CD4-positive, alpha-beta T cell treated with Interleukin-15 for 4 hours (primary cell): ENCODE results near the gene ELP2.
"Not testable (repeated sequence)": the region's sequence is repeated elsewhere in the genome, so short reads cannot be mapped to it uniquely, and the experiment has no call there.

ENCODE experiments used
- DNase-seq: peaks from one replicate; pipeline ENCODE4 v3.0.0-alpha.2; 2020; ENCODE audit warnings: low spot score

The ELP2 gene

DNA sequence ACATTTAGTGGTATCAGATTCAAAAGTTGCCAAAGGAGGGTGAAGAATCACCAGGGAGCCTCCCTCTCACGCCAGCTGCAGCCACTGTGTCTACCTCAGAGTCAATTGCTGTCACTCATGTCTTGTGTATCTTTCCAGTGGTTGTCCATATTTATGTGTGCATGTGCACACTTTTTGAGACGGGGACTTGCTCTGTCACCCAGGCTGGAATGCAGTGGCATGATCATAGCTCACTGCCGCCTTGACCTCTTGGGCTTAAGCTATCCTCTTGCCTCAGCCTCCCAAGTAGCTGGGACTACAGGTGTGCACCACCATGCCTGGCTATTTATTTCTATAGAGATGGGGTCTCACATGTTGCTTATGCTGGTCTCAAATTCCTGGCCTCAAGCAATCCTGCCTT is 61.6 kb downstream of the ELP2 start:
- DNase-seq = no peak

DNA sequence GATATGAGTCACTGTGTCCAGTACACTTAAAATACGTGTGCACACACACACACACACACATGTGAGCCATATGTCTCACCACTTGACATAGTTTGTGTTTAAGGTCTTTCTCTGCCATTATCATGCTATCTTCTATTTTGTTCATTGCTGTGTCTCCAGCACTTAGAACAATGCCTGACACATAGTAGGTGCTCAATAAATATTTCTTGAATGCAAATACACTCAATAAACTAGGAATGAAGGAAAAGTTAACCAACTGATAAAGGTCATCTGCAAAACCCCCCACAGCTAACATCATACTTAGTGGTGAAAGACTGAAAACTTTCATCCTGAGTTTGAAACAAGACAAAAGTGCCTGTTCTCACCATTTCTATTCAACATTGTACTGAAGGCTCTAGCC is 62.0 kb downstream of the ELP2 start:
- no peak for DNase-seq

DNA sequence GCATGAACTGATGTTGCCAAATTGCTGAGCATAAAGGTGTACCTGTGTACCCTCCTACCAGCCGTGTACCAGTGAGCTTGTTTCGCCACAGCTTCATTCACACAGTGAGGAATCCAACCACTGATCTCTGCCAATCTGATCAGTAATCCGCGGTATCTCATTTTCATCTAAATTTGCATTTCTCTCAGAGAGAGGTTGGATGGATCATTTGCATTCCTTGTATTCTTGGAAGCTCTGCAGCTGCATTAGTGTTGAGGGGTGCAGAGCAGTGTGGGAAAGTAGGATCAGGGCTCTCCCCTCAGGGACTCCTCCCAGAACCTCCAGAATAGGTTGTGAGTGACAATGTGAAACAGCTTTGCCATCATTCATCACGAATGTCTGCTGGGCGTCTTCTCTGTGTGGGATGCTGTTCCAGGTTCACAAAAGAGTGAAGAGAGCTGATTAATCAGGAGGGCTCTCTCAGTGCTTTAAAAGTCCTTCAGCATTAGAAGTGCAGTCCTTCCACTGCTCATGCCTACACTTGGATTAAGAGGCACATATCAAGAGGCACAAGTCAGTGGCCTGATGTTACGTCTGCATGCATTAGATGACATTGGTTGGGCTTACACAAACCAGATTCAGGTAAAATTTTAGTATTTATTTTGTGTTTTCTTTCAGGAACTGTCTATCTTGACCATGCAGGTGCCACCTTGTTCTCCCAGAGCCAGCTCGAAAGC is 65.1 kb downstream of the ELP2 start:
- DNase-seq = no peak

DNA sequence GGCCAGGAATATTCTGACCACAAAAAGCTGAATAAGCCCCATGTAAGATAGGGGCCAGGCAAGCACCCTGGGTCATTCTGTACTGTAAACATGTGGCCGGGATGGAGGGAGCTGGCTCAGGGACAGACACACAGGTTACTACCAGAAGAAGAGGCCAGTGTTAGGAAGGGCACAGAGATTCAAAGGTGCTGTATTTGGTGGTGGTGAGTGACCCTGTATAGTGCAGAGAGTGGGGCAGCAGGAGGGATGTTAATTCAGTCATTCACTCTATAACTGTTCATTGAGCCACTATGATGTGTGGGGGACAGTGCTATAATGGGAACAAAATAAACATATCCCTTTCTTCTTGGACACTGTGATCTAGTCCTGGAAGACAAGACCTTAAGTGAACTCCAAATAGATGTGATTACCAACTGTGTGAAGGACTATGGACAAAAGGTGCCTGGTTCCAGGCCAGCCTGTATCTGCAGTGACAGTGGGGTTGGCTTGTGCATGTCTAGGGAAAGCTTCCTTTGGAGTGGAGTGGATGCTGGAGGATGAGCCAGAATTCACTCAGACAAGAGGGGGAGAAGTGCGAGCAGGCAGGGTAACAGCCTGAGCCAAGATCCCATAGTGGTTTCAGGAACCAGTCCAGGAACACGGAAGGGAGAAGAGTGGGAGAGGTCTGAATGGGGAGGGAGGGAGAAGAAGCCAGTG is 65.9 kb downstream of the ELP2 start:
- DNase-seq = no peak

DNA sequence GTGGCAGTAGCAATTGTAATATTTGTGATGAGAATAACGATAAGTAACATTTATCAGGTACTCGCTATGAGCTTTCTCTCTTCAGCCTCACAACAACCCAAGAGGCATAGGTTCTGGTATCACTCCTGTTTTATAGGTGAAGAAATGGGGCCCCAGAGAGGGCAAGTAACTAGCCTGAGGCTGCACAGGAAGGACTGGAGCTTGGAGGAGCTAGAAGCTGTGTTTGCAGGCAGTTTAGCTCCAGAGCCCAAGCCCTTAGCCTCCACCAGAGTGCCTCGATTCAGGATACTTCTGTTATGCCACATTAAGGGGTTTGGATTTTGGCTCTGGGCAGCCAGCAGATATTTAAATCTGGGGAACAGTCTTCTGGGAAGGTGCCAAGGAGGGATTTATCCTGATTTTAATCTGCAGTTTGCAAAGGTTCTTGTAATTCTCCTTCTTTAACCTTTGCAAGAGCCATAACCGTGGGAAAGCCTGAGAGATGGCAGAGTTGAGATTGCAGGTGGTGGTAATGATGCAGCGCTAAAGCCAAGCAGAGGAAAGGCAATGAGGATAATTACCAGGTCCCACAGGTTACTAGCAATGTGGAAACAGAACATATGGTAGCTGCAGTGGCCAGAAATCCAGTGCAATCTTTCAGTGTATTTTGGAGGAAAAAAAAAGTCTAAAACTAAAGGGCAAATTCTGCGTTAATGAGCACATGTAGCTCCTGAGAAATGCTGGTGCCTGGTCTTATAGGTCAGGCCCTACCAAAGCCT is 66.7 kb downstream of the ELP2 start:
- DNase-seq = no peak

DNA sequence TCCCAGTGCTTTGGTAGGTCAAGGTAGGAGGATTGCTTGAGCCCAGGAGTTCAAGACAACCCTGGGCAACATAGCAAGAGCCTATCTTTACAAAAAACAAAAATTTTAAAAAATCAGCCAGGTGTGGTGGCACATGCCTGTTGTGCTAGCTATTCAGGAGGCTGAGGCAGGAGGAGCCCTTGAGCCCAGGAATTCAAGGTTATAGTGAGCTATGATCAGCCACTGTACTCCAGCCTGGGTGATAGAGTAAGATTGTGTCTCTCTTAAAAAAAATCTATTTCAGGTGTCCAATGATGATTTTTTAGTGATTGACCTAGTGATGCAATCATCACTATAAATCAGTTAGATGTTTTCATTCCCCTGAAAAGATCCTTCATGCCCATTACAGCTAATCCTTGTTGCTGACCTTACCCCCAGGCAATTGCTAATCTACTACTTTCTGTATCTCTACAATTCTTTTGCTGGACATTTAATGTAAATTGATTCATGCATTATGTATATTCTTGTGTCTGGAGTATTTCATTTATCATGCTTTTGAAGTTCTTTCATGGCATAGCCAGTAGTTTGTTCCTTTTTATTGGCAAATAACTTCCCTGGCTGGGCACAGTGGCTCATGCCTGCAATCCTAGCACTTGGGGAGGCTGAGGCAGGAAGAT is 67.9 kb downstream of the ELP2 start:
- DNase-seq = no peak

DNA sequence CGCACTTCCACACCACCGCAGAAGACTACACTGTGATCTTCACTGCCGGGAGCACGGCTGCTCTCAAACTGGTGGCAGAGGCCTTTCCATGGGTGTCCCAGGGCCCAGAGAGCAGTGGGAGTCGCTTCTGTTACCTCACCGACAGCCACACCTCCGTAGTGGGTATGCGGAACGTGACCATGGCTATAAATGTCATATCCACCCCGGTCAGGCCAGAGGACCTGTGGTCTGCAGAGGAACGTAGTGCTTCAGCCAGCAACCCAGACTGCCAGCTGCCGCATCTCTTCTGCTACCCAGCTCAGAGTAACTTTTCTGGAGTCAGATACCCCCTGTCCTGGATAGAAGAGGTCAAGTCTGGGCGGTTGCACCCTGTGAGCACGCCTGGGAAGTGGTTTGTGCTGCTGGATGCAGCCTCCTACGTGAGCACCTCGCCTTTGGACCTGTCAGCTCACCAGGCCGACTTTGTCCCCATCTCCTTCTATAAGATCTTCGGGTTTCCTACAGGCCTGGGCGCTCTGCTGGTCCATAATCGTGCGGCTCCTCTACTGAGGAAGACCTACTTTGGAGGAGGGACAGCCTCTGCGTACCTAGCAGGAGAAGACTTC is 70.1 kb downstream of the ELP2 start:
- no peak for DNase-seq

DNA sequence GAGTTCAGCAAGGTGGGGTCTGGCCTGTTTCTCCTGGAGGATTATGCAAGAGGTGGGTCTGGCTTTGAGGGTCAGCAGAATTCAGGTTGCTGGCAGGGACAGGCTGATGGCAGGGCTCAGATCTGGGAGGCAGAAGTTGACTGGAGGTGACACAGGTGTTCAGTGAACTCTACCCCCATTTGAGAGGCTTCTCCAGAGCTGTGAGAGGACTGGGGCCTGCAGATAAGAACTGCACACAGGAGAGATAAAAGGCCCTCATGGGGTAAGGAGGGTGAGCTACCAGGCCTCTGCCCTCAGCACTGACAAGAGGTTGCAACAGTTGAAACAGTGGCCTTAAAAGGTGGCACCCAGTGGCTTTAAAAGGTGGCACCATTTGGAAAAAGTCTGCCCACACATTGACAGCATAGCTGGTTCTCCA is 70.7 kb downstream of the ELP2 start:
- DNase-seq = no peak

DNA sequence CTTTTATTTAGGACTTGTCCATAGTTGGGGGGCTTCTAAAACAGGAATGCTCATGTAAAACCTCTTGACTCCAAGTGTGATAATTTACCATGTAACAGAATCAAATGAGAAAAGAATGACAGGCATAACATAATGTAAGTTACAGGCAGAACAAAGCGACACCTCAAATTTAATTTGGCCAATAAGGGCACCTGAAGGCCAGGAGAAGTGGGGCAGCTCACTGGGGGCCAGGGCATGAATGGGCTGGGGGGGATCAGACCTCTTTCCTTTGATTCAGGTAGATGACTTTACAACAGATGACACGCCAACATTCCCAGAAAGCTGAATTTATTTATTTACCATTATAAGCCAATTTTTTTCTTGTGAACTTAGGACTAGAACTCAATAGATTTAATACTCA is 72.1 kb downstream of the ELP2 start:
- DNase-seq = no peak

DNA sequence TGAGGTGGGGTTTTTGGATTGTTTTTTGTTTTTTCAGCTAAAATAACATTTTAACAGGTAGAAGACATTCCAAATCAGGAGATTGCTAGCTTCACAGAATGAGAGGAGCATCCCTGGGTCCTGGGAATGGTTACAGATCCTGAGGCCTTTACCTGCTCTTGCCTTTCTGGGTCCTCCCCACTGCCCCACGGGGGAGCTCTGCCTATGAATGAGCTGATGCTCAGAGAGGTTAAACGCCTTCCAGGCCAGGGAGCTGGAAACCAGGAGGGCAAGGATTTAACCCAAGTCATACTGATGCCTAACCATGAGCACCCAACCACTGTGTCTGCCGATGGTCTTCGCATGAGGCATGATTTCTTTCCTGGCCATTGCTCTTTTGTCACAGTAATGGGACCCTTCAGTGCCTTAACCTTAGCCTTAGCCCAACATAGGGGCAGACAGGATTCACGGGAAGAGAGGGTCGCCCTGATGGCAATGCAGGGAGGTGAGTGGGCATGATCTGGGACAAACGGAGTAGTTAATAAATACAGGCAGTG is 73.7 kb downstream of the ELP2 start:
- no peak for DNase-seq

DNA sequence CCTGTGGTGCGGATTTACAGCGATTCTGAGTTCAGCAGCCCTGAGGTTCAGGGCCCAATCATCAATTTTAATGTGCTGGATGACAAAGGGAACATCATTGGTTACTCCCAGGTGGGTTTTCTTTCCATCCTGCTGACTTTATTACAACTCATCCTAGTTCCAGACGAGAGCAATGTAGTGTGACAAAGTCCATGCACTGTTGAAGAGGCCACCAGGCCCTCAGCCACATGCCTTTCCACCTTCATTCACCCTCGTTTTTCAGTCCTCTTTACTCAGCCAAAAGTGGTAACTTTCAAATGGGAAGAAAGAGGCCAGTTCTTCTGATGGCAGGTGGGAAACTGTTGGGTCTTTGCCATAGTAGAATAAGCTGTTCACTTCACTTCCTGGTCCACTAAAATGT is 75.5 kb downstream of the ELP2 start:
- DNase-seq = no peak

DNA sequence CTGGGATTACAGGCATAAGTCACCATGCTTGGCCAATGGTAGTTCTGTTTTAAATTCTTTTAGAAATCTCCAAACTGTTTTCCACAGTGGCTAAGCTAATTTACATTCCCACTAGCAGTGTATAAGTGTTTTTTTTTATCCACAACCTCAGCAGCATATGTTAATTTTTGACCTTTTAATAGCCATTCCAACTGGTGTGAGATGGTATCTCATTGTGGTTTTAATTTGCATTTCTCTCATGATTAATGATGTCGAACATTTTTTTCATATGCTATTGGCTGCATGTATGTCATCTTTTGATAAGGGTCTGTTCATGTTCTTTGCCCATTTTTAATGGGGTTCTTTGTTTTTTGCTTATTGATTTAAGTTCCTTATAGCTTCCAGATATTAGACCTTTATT is 77.6 kb downstream of the ELP2 start:
- DNase-seq = no peak

DNA sequence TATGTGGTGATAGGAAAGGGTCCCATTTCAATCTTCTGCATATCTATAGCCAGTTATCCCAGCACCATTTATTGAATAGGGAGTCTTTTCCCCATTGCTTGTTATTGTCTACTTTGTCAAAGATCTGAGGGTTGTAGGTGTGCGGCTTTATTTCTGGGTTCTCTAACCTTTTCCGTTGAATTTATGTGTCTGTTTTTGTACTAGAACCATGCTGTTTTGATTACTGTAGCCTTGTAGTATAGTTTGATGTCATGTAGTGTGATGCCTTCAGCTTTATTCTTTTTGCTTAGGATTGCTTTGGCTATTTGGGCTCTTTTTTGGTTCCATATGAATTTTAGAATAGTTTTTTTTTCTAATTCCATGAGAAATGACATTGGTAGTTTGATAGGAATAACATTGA is 78.3 kb downstream of the ELP2 start:
- DNase-seq = not testable (repeated sequence)

DNA sequence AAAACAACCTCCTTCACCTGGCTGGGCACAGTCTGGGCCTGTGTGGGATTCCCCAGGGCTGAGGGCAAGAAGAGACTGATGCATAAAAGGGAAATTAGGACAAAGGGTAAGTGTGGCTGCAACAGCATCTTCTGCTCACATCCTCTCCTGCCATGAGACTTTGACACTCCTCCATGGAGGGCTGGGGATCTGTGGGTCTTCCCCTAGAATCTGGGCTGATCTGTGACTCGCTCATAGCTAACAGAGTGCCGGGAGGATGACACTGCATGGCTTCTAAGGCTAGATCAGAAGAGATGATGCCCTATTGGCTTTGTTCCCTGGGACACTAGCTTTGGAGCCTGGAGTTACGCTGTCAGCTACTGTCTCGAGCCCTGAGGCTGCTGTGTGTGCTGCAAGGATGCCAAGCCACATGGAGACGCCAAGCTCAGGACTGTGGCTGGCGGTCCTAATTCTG is 81.9 kb downstream of the ELP2 start:
- DNase-seq = no peak

DNA sequence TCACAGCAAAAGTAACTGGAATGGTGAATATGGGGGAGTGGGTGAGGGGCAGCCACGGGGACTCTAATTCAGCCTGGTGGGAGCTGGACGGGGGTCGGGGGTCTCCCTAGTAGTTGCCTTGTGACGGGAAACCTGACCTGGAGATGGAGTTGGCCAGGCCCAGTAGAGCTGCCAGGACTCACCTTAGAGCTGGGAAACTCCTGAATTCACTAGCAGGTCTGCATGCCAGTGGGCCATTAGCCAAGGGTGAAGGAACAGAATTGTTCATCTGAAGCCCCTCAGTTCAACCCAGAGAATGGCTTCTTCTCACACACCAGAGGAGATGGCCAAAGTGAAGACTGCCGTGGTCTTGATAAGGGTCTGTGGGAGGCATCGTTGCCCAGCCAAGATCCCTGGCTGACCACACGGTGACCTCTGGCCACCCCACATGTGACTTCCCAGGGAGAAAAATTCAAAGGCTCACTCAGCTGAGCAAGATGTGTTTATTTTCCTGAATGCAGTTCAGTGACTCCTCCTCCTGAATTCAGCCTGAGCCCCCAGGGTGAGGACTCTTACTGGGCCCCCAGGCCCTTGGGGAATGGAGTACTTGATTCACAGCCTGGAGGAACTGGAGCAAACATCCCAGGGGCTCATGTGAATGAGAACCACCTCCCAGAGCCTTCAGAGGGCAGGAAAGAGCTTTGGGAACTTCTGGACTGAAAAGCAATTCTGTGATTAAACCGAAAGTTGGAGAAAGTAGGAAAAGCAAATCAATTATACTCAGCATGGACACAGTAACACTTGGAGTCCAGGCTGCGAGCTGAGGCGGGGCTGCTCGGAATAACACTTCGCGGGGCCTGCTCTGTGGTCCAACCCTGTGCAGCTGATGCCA is 82.8 kb downstream of the ELP2 start:
- no peak for DNase-seq

DNA sequence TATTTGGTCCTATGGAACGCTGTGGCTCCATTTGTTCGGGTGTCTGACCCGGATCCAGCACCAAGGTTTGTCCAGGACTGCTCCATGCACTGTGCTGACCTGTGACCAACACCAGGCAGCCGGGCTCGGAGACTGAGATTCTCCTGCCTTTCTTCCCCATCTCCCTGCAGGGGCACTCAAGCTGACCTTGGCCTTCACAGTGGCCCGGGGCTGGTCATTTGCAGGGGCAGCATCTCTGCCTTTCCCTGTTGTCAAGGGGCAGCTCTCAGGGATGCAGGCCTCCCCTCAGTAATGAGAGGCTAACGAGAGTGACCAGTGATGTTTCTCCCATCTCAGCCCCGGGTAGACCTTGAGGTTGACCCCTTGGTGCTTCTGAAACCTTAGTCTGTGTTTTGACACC is 85.1 kb downstream of the ELP2 start:
- DNase-seq = no peak

DNA sequence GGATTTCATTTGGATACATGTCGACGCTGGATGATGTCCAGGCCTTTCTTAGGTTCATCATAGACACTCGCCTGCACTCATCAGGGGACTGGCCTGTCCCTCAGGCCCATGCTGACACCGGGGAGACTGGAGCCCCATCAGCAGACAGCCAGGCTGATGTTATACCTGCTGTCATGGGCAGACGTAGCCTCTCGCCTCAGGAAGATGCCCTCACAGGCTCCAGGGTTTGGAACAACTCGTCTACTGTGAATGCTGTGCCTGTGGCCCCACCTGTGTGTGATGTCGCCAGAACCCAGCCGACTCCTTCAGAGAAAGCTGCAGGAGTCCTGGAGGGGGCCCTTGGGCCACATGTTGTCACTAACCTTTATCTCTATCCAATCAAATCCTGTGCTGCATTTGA is 85.9 kb downstream of the ELP2 start:
- no peak for DNase-seq

DNA sequence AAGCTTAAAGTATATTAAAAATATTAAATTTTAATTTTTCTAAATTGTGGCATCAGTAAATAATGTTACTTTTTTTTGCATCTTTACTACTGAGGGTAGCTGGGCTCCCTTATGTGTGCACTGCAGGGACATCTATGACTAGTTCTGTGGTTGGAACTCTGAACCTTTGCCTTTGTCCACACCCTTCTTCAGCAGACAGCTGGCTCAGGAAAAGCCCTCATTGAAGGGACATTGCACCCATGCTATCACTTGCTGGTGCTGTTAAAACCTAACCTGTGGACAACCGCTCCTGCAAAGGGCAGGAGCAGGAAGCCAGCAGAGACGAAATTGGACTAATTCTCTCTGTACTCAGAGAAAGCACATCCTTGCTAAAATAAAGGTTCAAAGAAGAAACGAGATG is 87.6 kb downstream of the ELP2 start:
- DNase-seq = no peak

DNA sequence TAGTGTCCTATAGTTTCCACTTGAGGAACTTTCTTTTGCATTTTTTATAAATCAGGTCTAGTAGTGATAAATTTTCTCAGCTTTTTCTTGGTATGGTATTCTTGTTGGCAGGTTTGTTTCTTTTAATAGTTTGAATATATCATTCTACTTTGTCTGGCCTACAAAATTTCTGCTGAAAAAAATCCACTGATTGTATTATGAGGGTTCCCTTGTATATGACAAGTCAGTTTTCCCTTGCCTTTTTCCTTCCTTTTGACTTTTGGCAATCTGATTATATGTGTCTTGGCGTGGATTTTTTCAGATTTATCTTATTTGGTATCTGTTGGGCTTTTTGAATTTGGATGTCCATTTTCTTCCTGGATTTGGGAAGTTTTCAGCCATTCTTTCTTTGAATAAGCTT is 99.5 kb downstream of the ELP2 start:
- no peak for DNase-seq
